Chondrocyte (in vitro differentiated cells): ENCODE measurements around the gene ZBTB40. TPM values are rescaled to one million over a fixed set of nuclear protein-coding genes. Genes with fewer than 3 reads are reported as not detected.

Experiments
- DNase-seq: peaks from one replicate; pipeline ENCODE4 v3.0.0; 2021; ENCODE audit warnings: mixed read lengths, low spot score
- H3K27ac Mint-ChIP-seq: one replicate; pipeline ENCODE4 v1.8.0; 2021; ENCODE audit warnings: mild to moderate bottlenecking, moderate library complexity, mixed read lengths; ENCODE audit not compliant: unreplicated experiment
- H3K27me3 Mint-ChIP-seq: 2 replicates; pipeline ENCODE4 v1.8.0; 2021; ENCODE audit warnings: low read depth, mixed read lengths
- H3K36me3 Mint-ChIP-seq: 2 replicates; pipeline ENCODE4 v1.8.0; 2021; ENCODE audit warnings: low read depth, mixed read lengths
- H3K4me1 Mint-ChIP-seq: 2 replicates; pipeline ENCODE4 v1.8.0; 2021; ENCODE audit warnings: low read depth, mild to moderate bottlenecking, mixed read lengths
- H3K4me3 Mint-ChIP-seq: one replicate; pipeline ENCODE4 v1.8.0; 2021; ENCODE audit warnings: mild to moderate bottlenecking, moderate library complexity, mixed read lengths; ENCODE audit not compliant: unreplicated experiment
- H3K9me3 Mint-ChIP-seq: 2 replicates; pipeline ENCODE4 v1.8.0; 2021; ENCODE audit warnings: low read depth, mixed read lengths
- total RNA-seq: library from RNA; stranded (reverse); gene quantifications from 3 replicates; pipeline ENCODE4 v1.2.1, GENCODE V29; 2021
- TF ChIP-seq, protein P1 (sequence below): fragments of 200-600 bp; sonication (generic); IDR thresholded peaks from 2 replicates; pipeline ENCODE4 v1.5.0; 2021; ENCODE audit warnings: antibody characterized with exemption, mild to moderate bottlenecking, moderate library complexity

Gene ZBTB40
- total RNA-seq, 1 donor from 2014 or later: 16.3 TPM

DNA sequence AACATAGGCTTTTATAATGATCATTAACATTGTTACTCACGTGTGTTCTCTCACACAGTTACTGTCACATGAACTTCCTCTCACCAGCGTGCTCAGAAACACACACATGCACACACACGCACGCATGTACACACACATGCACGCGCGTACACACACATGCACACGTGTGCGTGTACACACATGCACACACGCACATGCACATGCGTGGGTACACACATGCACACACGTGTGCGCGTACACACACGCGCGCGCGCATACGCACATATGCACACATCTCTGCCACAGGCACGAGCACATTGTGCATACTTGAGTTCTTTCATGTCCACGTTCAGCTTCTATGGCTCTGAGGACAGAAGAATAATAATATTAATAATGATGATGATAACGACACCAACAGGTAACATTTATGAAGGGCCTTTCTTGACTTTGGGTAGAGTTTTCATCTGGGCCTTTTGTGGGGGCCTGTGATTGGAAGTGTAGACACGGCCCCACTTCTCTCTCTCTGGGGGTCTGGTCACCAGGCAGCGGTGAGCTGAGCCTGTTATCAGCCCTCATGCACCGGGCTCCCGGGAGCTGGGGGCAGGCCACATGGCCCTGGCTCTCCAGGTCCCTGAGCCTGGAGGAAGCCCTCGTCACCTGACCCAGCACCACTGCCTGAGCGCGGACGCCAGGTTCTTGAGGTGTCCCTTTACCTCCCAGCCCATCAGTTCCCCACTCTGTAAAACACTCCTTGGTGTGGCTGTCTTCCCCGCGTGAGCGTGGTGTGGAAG lies 118.7 kb downstream of the ZBTB40 start:
- Mint-ChIP-seq H3K36me3 (no peaks in the 10 kb centered on the region), H3K27me3 (peaks cover 54% of the 10 kb centered on the region), H3K9me3 (no peaks in the 10 kb centered on the region), H3K4me1 (no peaks in the 10 kb centered on the region), H3K4me3 (no peak overlapping the region), H3K27ac (no peak overlapping the region)
- TF ChIP-seq, protein P1, sequence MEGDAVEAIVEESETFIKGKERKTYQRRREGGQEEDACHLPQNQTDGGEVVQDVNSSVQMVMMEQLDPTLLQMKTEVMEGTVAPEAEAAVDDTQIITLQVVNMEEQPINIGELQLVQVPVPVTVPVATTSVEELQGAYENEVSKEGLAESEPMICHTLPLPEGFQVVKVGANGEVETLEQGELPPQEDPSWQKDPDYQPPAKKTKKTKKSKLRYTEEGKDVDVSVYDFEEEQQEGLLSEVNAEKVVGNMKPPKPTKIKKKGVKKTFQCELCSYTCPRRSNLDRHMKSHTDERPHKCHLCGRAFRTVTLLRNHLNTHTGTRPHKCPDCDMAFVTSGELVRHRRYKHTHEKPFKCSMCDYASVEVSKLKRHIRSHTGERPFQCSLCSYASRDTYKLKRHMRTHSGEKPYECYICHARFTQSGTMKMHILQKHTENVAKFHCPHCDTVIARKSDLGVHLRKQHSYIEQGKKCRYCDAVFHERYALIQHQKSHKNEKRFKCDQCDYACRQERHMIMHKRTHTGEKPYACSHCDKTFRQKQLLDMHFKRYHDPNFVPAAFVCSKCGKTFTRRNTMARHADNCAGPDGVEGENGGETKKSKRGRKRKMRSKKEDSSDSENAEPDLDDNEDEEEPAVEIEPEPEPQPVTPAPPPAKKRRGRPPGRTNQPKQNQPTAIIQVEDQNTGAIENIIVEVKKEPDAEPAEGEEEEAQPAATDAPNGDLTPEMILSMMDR: no peak
- DNase-seq: no peak

- Mint-ChIP-seq H3K27ac (no peak overlapping the region), H3K27me3 (peaks cover 47% of the 10 kb centered on the region), H3K4me3 (no peak overlapping the region), H3K36me3 (no peaks in the 10 kb centered on the region), H3K4me1 (no peaks in the 10 kb centered on the region), H3K9me3 (no peaks in the 10 kb centered on the region)
- DNase-seq: no peak
- TF ChIP-seq, protein P1: no peak
Measured at GRCh38 chr1:22572818-22573217, 121.2 kb downstream of the ZBTB40 start.

DNA sequence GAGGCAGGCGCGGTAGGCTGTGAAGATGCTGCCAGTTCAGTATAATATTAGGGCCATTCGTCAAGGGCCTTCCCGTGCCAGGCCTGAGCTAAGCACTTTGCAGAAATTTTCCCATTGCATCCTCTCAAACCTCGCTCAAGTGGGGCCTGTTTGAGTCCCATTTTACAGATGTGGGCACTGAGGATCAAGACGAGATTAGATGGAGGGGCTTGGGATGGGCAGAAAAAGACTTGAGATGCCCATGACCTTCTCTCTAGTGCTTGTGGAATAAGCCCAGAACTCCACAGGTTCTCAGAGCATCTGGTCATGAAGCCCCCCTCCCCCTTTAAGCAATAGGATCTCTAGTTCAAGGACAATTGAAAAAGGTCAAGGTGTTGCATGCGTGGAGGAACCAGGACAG lies 121.6 kb downstream of the ZBTB40 start:
- DNase-seq: no peak
- Mint-ChIP-seq H3K27ac (no peak overlapping the region), H3K4me3 (no peak overlapping the region), H3K9me3 (no peaks in the 10 kb centered on the region), H3K36me3 (no peaks in the 10 kb centered on the region), H3K4me1 (no peaks in the 10 kb centered on the region), H3K27me3 (peaks cover 46% of the 10 kb centered on the region)
- TF ChIP-seq, protein P1: no peak

DNA sequence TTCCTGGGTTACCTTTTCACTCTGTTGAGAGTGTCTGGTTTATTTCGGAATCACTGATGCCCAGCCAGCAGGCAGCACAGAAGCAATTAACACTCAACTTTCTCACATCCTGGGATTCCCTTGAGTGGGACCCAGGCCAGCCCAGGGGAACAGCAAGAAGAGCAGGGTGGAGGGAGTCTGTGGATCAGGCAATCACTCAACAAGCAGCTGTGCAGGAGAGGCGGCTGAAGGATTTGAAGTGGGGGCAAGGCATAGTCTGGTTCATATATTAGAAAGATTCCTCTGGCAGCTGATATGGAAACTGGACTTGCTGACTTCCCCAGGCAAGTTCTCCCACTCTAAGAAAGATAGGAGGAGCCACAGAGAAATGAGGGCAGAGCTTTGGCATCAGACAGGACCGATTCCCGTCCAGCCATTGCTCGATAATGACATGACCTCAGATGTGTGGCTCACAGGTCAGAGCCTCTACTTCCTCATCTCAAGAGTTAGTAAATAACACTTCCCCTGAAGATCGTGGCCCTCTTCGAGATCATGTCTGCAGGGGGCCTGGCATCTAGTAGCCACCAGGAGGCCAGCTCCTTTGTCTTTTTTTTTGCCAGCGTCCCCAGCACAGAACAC lies 124.0 kb downstream of the ZBTB40 start:
- peaks cover 36% of the 10 kb centered on the region for H3K27me3 Mint-ChIP-seq
- no peaks in the 10 kb centered on the region for H3K9me3 Mint-ChIP-seq
- no peak for DNase-seq
- H3K4me3 Mint-ChIP-seq: no peak overlapping the region
- TF ChIP-seq, protein P1: no peak
- no peaks in the 10 kb centered on the region for H3K36me3 Mint-ChIP-seq
- H3K27ac Mint-ChIP-seq: no peak overlapping the region
- H3K4me1 Mint-ChIP-seq: no peaks in the 10 kb centered on the region

GRCh38 chr1:22576150-22576544 lies 124.5 kb downstream of the ZBTB40 start:
- TF ChIP-seq, protein P1: no peak
- Mint-ChIP-seq H3K4me3 (no peak overlapping the region), H3K27me3 (peaks cover 36% of the 10 kb centered on the region), H3K27ac (no peak overlapping the region), H3K9me3 (no peaks in the 10 kb centered on the region), H3K4me1 (no peaks in the 10 kb centered on the region), H3K36me3 (no peaks in the 10 kb centered on the region)
- DNase-seq: no peak
